Measurements from ENCODE around the gene CMSS1.

DNA sequence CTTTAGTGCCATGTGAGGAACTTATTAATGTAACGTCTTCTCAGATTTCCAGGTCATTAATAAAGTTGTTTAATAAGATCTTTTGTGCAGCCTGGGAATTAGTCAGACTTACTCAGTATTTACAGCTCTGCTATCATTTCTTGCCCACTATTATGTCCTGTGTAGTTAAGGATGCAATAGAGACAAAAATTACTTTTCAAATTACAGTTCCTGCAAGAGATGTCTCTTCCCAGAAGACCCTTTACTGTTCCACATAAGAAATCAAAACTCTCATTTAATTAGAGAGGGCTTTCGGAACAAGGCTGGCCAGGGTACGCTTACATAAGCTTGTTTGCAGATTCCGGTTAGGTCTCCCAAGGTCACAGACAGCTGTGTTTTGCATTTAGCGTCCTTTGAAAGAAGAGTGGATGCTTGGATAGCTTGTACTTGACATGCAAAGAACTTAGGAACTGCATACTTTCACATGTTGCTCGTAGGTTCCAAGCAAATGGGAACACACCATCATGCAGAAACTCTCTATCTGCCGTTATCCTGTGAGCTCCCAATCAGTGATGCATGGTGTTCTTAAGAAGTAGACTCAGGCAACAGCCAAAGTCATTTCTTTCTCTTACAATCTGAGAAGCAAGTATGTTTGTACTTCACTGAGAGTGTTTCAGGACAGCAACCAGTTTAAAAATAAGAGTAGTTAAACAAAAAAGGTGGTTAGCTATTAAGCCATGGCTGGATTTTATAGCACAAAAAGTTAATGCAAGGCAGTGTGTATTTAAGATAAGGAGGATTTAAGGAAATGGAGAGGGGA lies 259.3 kb downstream of the CMSS1 start:
- TF ChIP-seq, protein P1, sequence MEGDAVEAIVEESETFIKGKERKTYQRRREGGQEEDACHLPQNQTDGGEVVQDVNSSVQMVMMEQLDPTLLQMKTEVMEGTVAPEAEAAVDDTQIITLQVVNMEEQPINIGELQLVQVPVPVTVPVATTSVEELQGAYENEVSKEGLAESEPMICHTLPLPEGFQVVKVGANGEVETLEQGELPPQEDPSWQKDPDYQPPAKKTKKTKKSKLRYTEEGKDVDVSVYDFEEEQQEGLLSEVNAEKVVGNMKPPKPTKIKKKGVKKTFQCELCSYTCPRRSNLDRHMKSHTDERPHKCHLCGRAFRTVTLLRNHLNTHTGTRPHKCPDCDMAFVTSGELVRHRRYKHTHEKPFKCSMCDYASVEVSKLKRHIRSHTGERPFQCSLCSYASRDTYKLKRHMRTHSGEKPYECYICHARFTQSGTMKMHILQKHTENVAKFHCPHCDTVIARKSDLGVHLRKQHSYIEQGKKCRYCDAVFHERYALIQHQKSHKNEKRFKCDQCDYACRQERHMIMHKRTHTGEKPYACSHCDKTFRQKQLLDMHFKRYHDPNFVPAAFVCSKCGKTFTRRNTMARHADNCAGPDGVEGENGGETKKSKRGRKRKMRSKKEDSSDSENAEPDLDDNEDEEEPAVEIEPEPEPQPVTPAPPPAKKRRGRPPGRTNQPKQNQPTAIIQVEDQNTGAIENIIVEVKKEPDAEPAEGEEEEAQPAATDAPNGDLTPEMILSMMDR (IDR thresholded peaks at IDR 0.05) = no peak
- no peak for TF ChIP-seq EZH2 (IDR thresholded peaks at IDR 0.05; ENCODE audit: borderline replicate concordance, insufficient read depth, low read depth, low read length, poor library complexity, severe bottlenecking)

All from B cell (primary cell).